ENCODE results near the gene HOXA7. TPM values are rescaled to one million over a fixed set of nuclear protein-coding genes. Genes with fewer than 3 reads are reported as not detected.

Gene HOXA7
- total RNA-seq, 2 experiments from 2014 or later, result not detected

GRCh38 chr7:27105301-27106031 is 51.0 kb downstream of the HOXA7 start:
- H3K4me3 Mint-ChIP-seq, result no peak overlapping the region
- H3K27ac Mint-ChIP-seq, result no peak overlapping the region
- ChIA-PET POLR2A (interaction anchor here (0.8 kb wide), 1 partner anchor 12 kb away, joined by 3 read pairs; no protein-coding TSS in a partner anchor), CTCF (interaction anchor here (1.4 kb wide), 1 partner anchor 9 kb away, joined by 3 read pairs; the partner anchor contains the start of gene HOXA1)
- peaks cover 42% of the 10 kb centered on the region for H3K27me3 Mint-ChIP-seq
- DNase-seq, result no peak
- no peaks in the 10 kb centered on the region for H3K9me3 Mint-ChIP-seq
- peaks cover 5% of the 10 kb centered on the region for H3K36me3 Mint-ChIP-seq (ENCODE audit: low read depth)
- H3K4me1 Mint-ChIP-seq, result peaks cover 6% of the 10 kb centered on the region

- H3K27me3 Mint-ChIP-seq, result peaks cover 49% of the 10 kb centered on the region
- H3K4me1 Mint-ChIP-seq, result peaks cover 6% of the 10 kb centered on the region
- no peaks in the 10 kb centered on the region for H3K9me3 Mint-ChIP-seq
- no peak overlapping the region for H3K4me3 Mint-ChIP-seq
- CTCF ChIA-PET, result interaction anchor here (1.4 kb wide), 1 partner anchor 8 kb away, joined by 3 read pairs; the partner anchor contains the start of gene HOXA1
- POLR2A ChIA-PET, result no interaction called here
- no peak for DNase-seq
- H3K27ac Mint-ChIP-seq, result no peak overlapping the region
- H3K36me3 Mint-ChIP-seq (ENCODE audit: low read depth), result peaks cover 8% of the 10 kb centered on the region
Observed at GRCh38 chr7:27104341-27105058, 52.0 kb downstream of the HOXA7 start.

Other genes with a start within 250 kb of the HOXA7 start
- under 1 TPM; 0.70 to 0.86 TPM for gene HOXA1, start 60.7 kb downstream of the HOXA7 start, total RNA-seq
- not detected for gene HOXA2, start 54.0 kb downstream of the HOXA7 start, total RNA-seq
- gene HOXA4, start 25.9 kb downstream of the HOXA7 start, total RNA-seq, result under 1 TPM in 1 of 2 experiments, not detected in 1; 0.15 TPM
- not detected for gene HOXA5, start 13.0 kb downstream of the HOXA7 start, total RNA-seq
- not detected for gene HOXA6, start 8.9 kb downstream of the HOXA7 start, total RNA-seq
- gene HOXA3, start 4.1 kb downstream of the HOXA7 start, total RNA-seq, result not detected
- gene HOXA9, start 8.9 kb upstream of the HOXA7 start, total RNA-seq, result not detected
- not detected for gene HOXA10, start 17.6 kb upstream of the HOXA7 start, total RNA-seq
- not detected for gene HOXA11, start 28.6 kb upstream of the HOXA7 start, total RNA-seq
- gene HOXA13, start 43.4 kb upstream of the HOXA7 start, total RNA-seq, result not detected
- not detected for gene EVX1, start 86.1 kb upstream of the HOXA7 start, total RNA-seq

Measured in activated CD4-positive, alpha-beta memory T cell treated with anti-CD3 and anti-CD28 coated beads, Interleukin-2, amount 10 ng/mL, durations not matched to agents 7 days and 5 days (primary cell).